Effector CD8-positive, alpha-beta T cell (primary cell): ENCODE measurements around the gene GOSR2.

Experiments
- DNase-seq: peaks from one replicate; lab custom pipeline; 2025; lab: John Stamatoyannopoulos, UW
- total RNA-seq, 4 experiments: gene quantifications; one replicate each; lab custom pipeline; 2026; lab: John Stamatoyannopoulos, UW

GOSR2 gene
- 50.4 to 64.6 (median 56.0) reads per million in 4 experiments for total RNA-seq

- peak; percentile 66 for DNase-seq
These were observed at the start of gene GOSR2 for GRCh38 chr17:46922804-46923635. GOSR2 (plus strand) TSS chr17:46923160; CDS start chr17:46923193, 33 bp downstream.

- no peak for DNase-seq
These were observed 48.9 kb upstream of the GOSR2 start for GRCh38 chr17:46873941-46874645.

- no peak for DNase-seq
These were observed 48.1 kb upstream of the GOSR2 start for GRCh38 chr17:46874906-46875305.

GRCh38 chr17:46875849-46876352 is 47.1 kb upstream of the GOSR2 start:
- DNase-seq: no peak

- DNase-seq: no peak
These were observed 46.5 kb upstream of the GOSR2 start for GRCh38 chr17:46876353-46876887.

- no peak for DNase-seq
These were observed 46.0 kb upstream of the GOSR2 start for GRCh38 chr17:46876926-46877325.

GRCh38 chr17:46877466-46877865 is 45.5 kb upstream of the GOSR2 start:
- no peak for DNase-seq

GRCh38 chr17:46878055-46878454 is 44.9 kb upstream of the GOSR2 start:
- DNase-seq: no peak

GRCh38 chr17:46879101-46879500 is 43.9 kb upstream of the GOSR2 start:
- DNase-seq: no peak

GRCh38 chr17:46881015-46881414 is 41.9 kb upstream of the GOSR2 start:
- DNase-seq: no peak

DNA sequence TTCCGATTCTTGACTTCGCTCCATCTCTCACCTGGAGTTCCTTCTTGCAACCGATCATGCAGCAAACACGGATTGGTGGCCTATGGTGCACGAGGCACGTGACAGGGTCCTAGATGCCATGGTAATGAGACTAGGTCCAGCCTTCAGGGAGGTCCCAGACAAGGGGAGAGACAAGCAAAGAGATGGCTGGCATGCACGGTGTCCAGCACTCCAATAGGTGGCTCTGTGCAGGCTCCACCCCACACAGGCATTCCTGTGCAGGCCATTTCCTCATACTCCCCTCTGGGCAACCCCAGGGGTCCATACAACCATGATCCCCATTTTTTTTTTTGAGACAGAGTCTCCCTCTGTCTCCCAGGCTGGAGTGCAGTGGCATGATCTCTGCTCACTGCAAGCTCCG is 40.3 kb upstream of the GOSR2 start:
- DNase-seq: no peak

GRCh38 chr17:46883871-46884520 is 39.0 kb upstream of the GOSR2 start:
- DNase-seq: no peak

- no peak for DNase-seq
These were observed 38.4 kb upstream of the GOSR2 start for GRCh38 chr17:46884552-46884951.

DNA sequence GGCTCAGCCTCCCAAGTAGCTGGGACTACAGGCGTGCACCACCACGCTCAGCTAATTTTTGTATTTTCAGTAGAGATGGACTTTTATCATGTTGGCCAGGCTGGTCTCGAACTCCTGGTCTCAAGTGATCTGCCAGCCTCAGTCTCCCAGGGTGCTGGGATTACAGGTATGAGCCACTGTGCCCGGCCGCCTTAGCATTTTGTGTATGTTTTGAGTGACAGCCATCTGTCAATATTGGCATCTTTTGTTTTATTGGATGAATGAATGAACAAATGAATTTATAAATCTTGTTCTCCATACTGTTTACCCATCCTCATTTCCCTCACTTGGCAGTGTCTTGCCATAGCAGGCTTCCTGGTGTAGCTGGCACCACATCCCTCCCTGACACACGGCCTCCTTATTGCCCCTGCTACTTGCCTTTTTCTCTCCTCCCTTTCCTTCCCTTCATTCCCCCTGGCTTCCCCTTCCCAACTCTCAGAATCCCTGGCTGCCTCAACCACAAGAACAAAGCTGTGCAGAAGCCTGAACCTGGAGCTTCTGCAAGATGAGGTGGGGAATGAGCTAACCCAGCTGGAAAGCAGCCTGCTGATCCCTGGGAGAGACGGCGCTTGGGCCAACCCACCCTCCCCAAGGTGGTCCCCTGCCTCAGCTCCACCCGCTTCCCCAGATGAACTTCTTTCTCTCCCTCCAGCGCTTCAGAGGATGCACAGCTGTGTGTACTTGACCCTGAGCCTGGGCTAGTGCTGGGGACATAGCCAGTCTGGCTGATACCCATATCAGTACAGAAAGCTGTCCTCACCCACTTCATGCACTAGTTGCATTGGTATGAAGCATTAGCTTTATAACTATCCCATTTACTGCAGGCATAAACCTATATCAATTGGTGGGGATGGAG is 37.3 kb upstream of the GOSR2 start:
- DNase-seq: no peak

GRCh38 chr17:46886310-46886663 is 36.7 kb upstream of the GOSR2 start:
- no peak for DNase-seq

GRCh38 chr17:46887717-46888116 is 35.2 kb upstream of the GOSR2 start:
- DNase-seq: no peak

DNA sequence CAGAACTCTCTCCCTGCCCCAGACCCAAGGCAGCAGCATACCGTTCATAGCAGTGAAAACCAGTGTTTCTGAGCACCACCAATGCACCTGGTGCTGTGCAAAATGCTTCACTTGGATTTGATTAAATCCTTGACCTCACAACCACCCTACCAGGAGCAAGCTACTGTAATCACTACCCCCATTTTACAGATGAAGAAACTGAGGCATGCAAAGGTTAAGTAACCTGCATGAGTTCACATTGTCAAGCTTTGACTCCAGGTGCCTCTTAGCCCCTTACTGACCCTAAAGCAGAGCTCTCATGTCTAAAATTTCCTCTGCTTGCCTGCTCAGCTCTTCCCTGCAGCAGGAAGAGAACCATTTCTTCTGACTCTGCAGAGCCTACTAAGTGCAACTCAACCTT is 34.2 kb upstream of the GOSR2 start:
- DNase-seq: no peak

- DNase-seq: no peak
These were observed 33.4 kb upstream of the GOSR2 start for GRCh38 chr17:46889519-46889918.

DNA sequence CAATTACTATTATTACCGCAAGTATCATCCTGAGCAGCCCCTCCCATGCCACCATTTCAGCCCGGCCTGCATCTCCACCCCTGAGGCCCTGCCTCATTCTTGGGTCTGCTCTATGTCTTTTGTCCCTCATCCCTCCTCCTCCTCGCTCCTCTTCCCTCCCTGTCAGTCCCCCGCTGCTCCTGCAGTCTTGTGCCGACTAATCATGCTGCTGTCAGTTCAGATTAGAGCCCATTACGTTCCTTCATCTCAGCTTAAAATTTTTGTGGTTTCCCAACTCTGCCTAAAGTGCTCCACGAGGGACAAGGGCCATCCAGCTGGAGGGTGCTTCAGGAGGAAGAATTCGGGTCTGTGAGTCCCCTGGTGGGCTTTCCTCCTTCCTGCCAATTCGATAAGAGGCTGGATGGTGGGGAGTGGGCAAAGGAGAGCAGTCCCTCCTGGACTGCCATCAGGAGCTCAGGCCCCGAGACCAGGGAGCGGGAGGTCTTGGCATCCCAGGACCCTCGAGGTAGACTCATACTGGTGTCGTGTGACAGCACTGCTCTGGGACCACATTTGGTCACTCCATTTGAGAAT is 32.9 kb upstream of the GOSR2 start:
- no peak for DNase-seq

GRCh38 chr17:46890638-46891037 is 32.3 kb upstream of the GOSR2 start:
- DNase-seq: no peak

- DNase-seq: no peak
These were observed 30.7 kb upstream of the GOSR2 start for GRCh38 chr17:46892192-46892703.
